Measurements from ENCODE around the gene PIP4K2A. TPM values are rescaled to one million over a fixed set of nuclear protein-coding genes. Genes with fewer than 3 reads are reported as not detected.

Gene PIP4K2A
- total and polyA plus RNA-seq, 2 of the 13 experiments (the other 11 are each of a cell fraction or from before 2014, with no cell fraction given), result 9.1 to 22.6 TPM

GRCh38 chr10:22548344-22548743 lies 166.0 kb downstream of the PIP4K2A start:
- TF ChIP-seq ZBTB42 (CRISPR knock-in tag; IDR thresholded peaks at IDR 0.05), result no peak
- no peak for TF ChIP-seq ARNTL (CRISPR knock-in tag; IDR thresholded peaks at IDR 0.05)
- TF ChIP-seq THRA (CRISPR knock-in tag; IDR thresholded peaks at IDR 0.05; ENCODE audit: borderline replicate concordance), result no peak
- TF ChIP-seq LCORL (IDR thresholded peaks at IDR 0.05), result no peak
- TF ChIP-seq LCORL (CRISPR knock-in tag; IDR thresholded peaks at IDR 0.05), result no peak
- no peak for TF ChIP-seq GPN1 (CRISPR knock-in tag; IDR thresholded peaks at IDR 0.05; ENCODE audit: borderline replicate concordance)
- no peak for TF ChIP-seq RAD51 (IDR thresholded peaks at IDR 0.05; ENCODE audit: borderline replicate concordance)
- no peak for TF ChIP-seq RARA (CRISPR knock-in tag; IDR thresholded peaks at IDR 0.05)
- no peak for TF ChIP-seq CBFB (CRISPR knock-in tag; IDR thresholded peaks at IDR 0.05)
- no peak for TF ChIP-seq SRY (CRISPR knock-in tag; IDR thresholded peaks at IDR 0.05)
- peak; percentile 86 for TF ChIP-seq MAFF (IDR thresholded peaks at IDR 0.05; ENCODE audit: low read depth, low read length)
- no peak for TF ChIP-seq ZKSCAN1 (IDR thresholded peaks at IDR 0.05; ENCODE audit: low read length)
- peak; percentile 76 to 88 for TF ChIP-seq MAFK (conservative IDR thresholded peaks at IDR 0.05 in 1 of 2, IDR thresholded peaks at IDR 0.05 in 1 of 2; ENCODE audit: low read length in 2 of 2)
- BruUV-seq (replicated peaks), result no TSS peak
- FAIRE-seq (no peak), DNase-seq (ENCODE audit: low spot score) (no peak), ATAC-seq (no peak)
- Histone ChIP-seq H3K27ac (ENCODE audit: extremely low read length, insufficient read depth, low read length) (no peak overlapping the region), H3K4me2 (ENCODE audit: low read depth, low read length) (no peak overlapping the region), H3K27me3 (ENCODE audit: control insufficient read depth in 1 of 2, insufficient read depth in 2 of 2, low read length in 2 of 2) (no peaks in the 10 kb centered on the region), H3K9me3 (ENCODE audit: low read length) (no peaks in the 10 kb centered on the region), H3K36me3 (replicated peaks in 1 of 2; ENCODE audit: control insufficient read depth in 1 of 2, insufficient read depth in 2 of 2, low read length in 2 of 2) (peaks cover 6 to 12% of the 10 kb centered on the region in 2 experiments; a peak in 4 of 5 replicates), H3K4me1 (ENCODE audit: insufficient read depth, low read length) (peaks cover under 1% of the 10 kb centered on the region; the same call in 1 of the 2 replicates), H3K9ac (ENCODE audit: insufficient read depth, low read depth, low read length) (no peak overlapping the region), H2AFZ (ENCODE audit: low read length) (no peak overlapping the region), H3K79me2 (ENCODE audit: insufficient read depth, low read length) (no peaks in the 10 kb centered on the region), H4K20me1 (ENCODE audit: insufficient read depth, low read length) (no peaks in the 10 kb centered on the region), H3K4me3 (replicated peaks in 1 of 3; ENCODE audit: insufficient read depth in 1 of 3, low read depth in 2 of 3, low read length in 3 of 3) (no peak overlapping the region)
- ChIA-PET CTCF (ENCODE audit: low intra/inter-chr PET ratio, low total read pairs) (no interaction called here), POLR2A (no interaction called here)
- intact Hi-C loops (cut with micrococcal nuclease; ENCODE audit: unreplicated experiment) (no loop called here), in situ Hi-C loops (cut with HindIII; ENCODE audit: extremely low pct_ligation_motif_present, low pct_unique_long_range_greater_than_20kb) (no loop called here)
- 87% methylated on average over 1 of the region's 1 CpG for WGBS (ENCODE audit: low lambda C conversion rate)
